ENCODE results near the gene ENPP7.
"Not testable (repeated sequence)": the region's sequence is repeated elsewhere in the genome, so short reads cannot be mapped to it uniquely, and the experiment has no call there.

Gene ENPP7

GRCh38 chr17:79755591-79755990 lies 24.8 kb downstream of the ENPP7 start:
- DNase-seq (ENCODE audit: insufficient read length, low spot score) (no peak), FAIRE-seq (no peak)
- TF ChIP-seq TAF1 (IDR thresholded peaks at IDR 0.05; ENCODE audit: low read depth, low read length) (no peak), SPI1 (IDR thresholded peaks at IDR 0.05; ENCODE audit: low read depth, low read length) (no peak), POLR2A (IDR thresholded peaks at IDR 0.05; ENCODE audit: low read depth, low read length) (no peak), POLR2AphosphoS5 (IDR thresholded peaks at IDR 0.05; ENCODE audit: low read depth, low read length) (no peak), PAX5 (IDR thresholded peaks at IDR 0.05; ENCODE audit: insufficient read depth, low read length, severe bottlenecking) (no peak)

- no peak for TF ChIP-seq SPI1 (IDR thresholded peaks at IDR 0.05; ENCODE audit: low read depth, low read length)
- no peak for FAIRE-seq
- DNase-seq (ENCODE audit: insufficient read length, low spot score), result no peak
Observed at GRCh38 chr17:79757140-79757745, 26.5 kb downstream of the ENPP7 start.

- FAIRE-seq, result no peak
- no peak for TF ChIP-seq POU2F2 (IDR thresholded peaks at IDR 0.05; ENCODE audit: low read depth, low read length)
- no peak for TF ChIP-seq SPI1 (IDR thresholded peaks at IDR 0.05; ENCODE audit: low read depth, low read length)
- no peak for TF ChIP-seq POLR2A (IDR thresholded peaks at IDR 0.05; ENCODE audit: low read depth, low read length)
- no peak for TF ChIP-seq PAX5 (IDR thresholded peaks at IDR 0.05; ENCODE audit: insufficient read depth, low read length, severe bottlenecking)
- no peak for TF ChIP-seq POLR2AphosphoS5 (IDR thresholded peaks at IDR 0.05; ENCODE audit: low read depth, low read length)
- no peak for TF ChIP-seq TAF1 (IDR thresholded peaks at IDR 0.05; ENCODE audit: low read depth, low read length)
- no peak for DNase-seq (ENCODE audit: insufficient read length, low spot score)
Observed at GRCh38 chr17:79758271-79758670, 27.5 kb downstream of the ENPP7 start.

- TF ChIP-seq PAX5 (IDR thresholded peaks at IDR 0.05; ENCODE audit: insufficient read depth, low read length, severe bottlenecking) (no peak), POLR2A (IDR thresholded peaks at IDR 0.05; ENCODE audit: low read depth, low read length) (no peak), POLR2AphosphoS5 (IDR thresholded peaks at IDR 0.05; ENCODE audit: low read depth, low read length) (no peak), POU2F2 (IDR thresholded peaks at IDR 0.05; ENCODE audit: low read depth, low read length) (no peak), TAF1 (IDR thresholded peaks at IDR 0.05; ENCODE audit: low read depth, low read length) (no peak), SPI1 (IDR thresholded peaks at IDR 0.05; ENCODE audit: low read depth, low read length) (no peak)
- FAIRE-seq, result no peak
- DNase-seq (ENCODE audit: insufficient read length, low spot score), result no peak
Observed at GRCh38 chr17:79760197-79760906, 29.6 kb downstream of the ENPP7 start.

GRCh38 chr17:79761894-79762589 lies 31.3 kb downstream of the ENPP7 start:
- no peak for FAIRE-seq
- DNase-seq (ENCODE audit: insufficient read length, low spot score), result no peak
- no peak for TF ChIP-seq SPI1 (IDR thresholded peaks at IDR 0.05; ENCODE audit: low read depth, low read length)
- no peak for TF ChIP-seq POLR2A (IDR thresholded peaks at IDR 0.05; ENCODE audit: low read depth, low read length)
- no peak for TF ChIP-seq POU2F2 (IDR thresholded peaks at IDR 0.05; ENCODE audit: low read depth, low read length)
- no peak for TF ChIP-seq PAX5 (IDR thresholded peaks at IDR 0.05; ENCODE audit: insufficient read depth, low read length, severe bottlenecking)
- TF ChIP-seq TAF1 (IDR thresholded peaks at IDR 0.05; ENCODE audit: low read depth, low read length), result no peak
- no peak for TF ChIP-seq POLR2AphosphoS5 (IDR thresholded peaks at IDR 0.05; ENCODE audit: low read depth, low read length)

GRCh38 chr17:79765708-79766107 lies 35.0 kb downstream of the ENPP7 start:
- DNase-seq (ENCODE audit: insufficient read length, low spot score) (no peak), FAIRE-seq (no peak)
- TF ChIP-seq TAF1 (IDR thresholded peaks at IDR 0.05; ENCODE audit: low read depth, low read length), result no peak

- TF ChIP-seq TAF1 (IDR thresholded peaks at IDR 0.05; ENCODE audit: low read depth, low read length) (no peak), POU2F2 (IDR thresholded peaks at IDR 0.05; ENCODE audit: low read depth, low read length) (no peak), POLR2AphosphoS5 (IDR thresholded peaks at IDR 0.05; ENCODE audit: low read depth, low read length) (no peak), POLR2A (IDR thresholded peaks at IDR 0.05; ENCODE audit: low read depth, low read length) (no peak), SPI1 (IDR thresholded peaks at IDR 0.05; ENCODE audit: low read depth, low read length) (no peak), PAX5 (IDR thresholded peaks at IDR 0.05; ENCODE audit: insufficient read depth, low read length, severe bottlenecking) (no peak)
- FAIRE-seq (no peak), DNase-seq (ENCODE audit: insufficient read length, low spot score) (no peak)
Observed at GRCh38 chr17:79769570-79770506, 39.1 kb downstream of the ENPP7 start.

GRCh38 chr17:79771276-79771675 lies 40.5 kb downstream of the ENPP7 start:
- FAIRE-seq, result no peak
- no peak for TF ChIP-seq POU2F2 (IDR thresholded peaks at IDR 0.05; ENCODE audit: low read depth, low read length)
- TF ChIP-seq PAX5 (IDR thresholded peaks at IDR 0.05; ENCODE audit: insufficient read depth, low read length, severe bottlenecking), result no peak
- TF ChIP-seq TAF1 (IDR thresholded peaks at IDR 0.05; ENCODE audit: low read depth, low read length), result no peak
- no peak for TF ChIP-seq POLR2AphosphoS5 (IDR thresholded peaks at IDR 0.05; ENCODE audit: low read depth, low read length)
- no peak for TF ChIP-seq POLR2A (IDR thresholded peaks at IDR 0.05; ENCODE audit: low read depth, low read length)
- no peak for TF ChIP-seq SPI1 (IDR thresholded peaks at IDR 0.05; ENCODE audit: low read depth, low read length)
- DNase-seq (ENCODE audit: insufficient read length, low spot score), result no peak

- not testable (repeated sequence) for DNase-seq (ENCODE audit: insufficient read length, low spot score); FAIRE-seq
Observed at GRCh38 chr17:79772726-79773125, 42.0 kb downstream of the ENPP7 start.

All from GM12891 (cell line).